Inferior parietal cortex (tissue), 1 donor: Measurements from ENCODE around the gene LIPT2.
"Not testable (repeated sequence)": the region's sequence is repeated elsewhere in the genome, so short reads cannot be mapped to it uniquely, and the experiment has no call there.

Experiments used
- DNase-seq: peaks from one replicate; pipeline ENCODE4 v3.0.0-alpha.2; 2016; ENCODE audit errors: extremely low spot score

LIPT2 gene

GRCh38 chr11:74492974-74493790, at the start of gene LIPT2:
Gene LIPT2 (minus strand): TSS chr11:74493724. CDS start chr11:74493703, 21 bp downstream.
- DNase-seq: peak; percentile 89

- DNase-seq: no peak
These were observed 47.9 kb upstream of the LIPT2 start for GRCh38 chr11:74541466-74541865.

DNA sequence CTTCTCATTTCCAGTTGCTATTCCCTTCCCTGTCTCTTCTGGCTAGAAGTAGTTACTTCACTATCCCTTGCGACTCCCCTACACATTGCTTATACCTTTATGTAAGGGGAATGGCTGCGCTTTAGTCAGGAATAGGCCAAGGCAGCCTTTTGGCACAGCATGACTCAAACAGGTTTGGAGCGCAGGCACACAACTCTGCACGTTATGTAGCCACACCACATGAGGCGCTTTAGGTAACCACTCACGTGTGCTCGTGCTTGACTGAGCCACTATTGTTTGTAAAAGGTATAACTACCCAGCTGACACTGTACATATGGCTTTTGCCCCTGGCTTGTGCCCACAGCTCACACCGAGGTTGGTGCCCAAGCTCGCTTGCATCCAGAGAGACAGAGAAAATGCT, 46.7 kb upstream of the LIPT2 start:
- no peak for DNase-seq

- no peak for DNase-seq
These were observed 45.2 kb upstream of the LIPT2 start for GRCh38 chr11:74538680-74539079.

- no peak for DNase-seq
These were observed 42.0 kb upstream of the LIPT2 start for GRCh38 chr11:74535371-74536160.

- DNase-seq: not testable (repeated sequence)
These were observed 41.4 kb upstream of the LIPT2 start for GRCh38 chr11:74534946-74535275.

GRCh38 chr11:74534216-74534945, 40.9 kb upstream of the LIPT2 start:
- DNase-seq: no peak

- DNase-seq: no peak
These were observed 39.9 kb upstream of the LIPT2 start for GRCh38 chr11:74533421-74533820.

GRCh38 chr11:74532501-74533246, 39.1 kb upstream of the LIPT2 start:
- no peak for DNase-seq

DNA sequence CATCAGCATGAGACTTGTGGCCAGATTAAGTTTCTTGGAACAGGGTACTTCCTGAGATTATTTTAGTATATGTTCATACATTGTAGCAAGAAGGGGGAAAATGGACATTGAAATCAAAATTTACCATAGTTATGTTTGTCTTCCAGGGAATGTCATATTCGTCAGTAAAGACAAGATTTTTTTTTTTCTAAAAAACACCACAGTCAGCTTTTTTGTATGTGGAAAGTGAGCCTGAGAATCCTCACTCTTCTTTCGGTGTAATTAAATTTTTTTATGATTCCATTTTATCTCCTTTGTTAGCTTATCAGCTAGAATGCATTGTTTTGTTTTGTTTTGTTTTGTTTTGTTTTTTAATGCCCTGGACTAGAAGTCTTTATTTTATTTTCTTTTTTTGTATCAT, 31.5 kb upstream of the LIPT2 start:
- DNase-seq: no peak

GRCh38 chr11:74524501-74524900, 31.0 kb upstream of the LIPT2 start:
- DNase-seq: no peak

GRCh38 chr11:74522776-74523175, 29.3 kb upstream of the LIPT2 start:
- DNase-seq: no peak

GRCh38 chr11:74521666-74522252, 28.2 kb upstream of the LIPT2 start:
- no peak for DNase-seq

DNA sequence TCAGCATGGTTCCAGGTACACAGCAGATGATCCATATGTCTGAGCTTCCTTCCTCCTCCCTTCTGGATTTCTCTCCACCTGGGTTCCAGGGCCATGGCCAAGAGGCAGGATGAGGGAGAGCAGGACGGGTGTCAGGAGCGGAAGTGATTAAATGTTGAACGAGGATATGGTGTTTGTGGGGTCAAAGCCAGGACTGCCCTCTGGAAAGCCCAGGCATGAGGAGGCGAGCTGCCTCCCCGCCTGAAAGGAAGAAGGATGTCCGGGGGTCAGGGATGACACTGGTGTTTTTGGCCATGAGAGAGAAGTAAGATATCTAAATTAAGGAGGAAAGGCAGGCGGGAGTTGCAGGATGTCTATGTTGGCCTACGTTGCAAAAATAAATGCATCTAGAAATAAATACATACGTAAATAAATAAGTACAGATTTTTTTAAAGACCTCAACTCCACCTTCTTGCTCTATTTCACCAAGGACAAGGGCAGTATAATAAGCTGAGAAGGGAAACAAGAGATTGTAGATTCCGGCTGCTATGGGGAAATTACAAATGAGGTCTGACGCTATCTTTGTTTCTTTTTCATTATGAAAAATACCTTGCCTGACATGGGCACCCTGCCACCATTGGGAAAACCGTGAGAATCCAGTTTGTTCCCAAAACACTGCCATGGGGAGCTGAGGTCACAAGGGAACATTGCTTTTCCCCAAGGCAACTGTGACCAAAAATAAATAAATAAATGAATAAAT, 27.6 kb upstream of the LIPT2 start:
- DNase-seq: no peak

DNA sequence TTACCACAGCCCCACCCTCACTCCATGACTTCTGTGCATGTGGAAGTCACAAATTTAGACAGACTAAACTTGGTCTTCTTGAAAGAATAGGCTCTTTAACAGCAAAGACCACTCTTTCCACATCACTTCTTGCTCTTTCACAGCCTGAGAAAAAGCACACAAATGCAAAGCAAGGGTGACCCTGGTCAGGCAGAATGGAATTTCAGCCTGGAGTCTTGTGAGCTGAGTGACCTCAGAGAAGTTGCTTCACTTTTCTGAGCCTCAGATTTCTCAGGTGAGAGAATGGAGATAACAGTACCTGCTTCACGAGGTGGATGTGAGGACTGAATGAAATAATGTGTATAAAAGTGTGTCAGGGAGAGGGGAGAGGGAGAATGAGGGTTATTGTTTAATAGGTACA, 26.8 kb upstream of the LIPT2 start:
- no peak for DNase-seq

DNA sequence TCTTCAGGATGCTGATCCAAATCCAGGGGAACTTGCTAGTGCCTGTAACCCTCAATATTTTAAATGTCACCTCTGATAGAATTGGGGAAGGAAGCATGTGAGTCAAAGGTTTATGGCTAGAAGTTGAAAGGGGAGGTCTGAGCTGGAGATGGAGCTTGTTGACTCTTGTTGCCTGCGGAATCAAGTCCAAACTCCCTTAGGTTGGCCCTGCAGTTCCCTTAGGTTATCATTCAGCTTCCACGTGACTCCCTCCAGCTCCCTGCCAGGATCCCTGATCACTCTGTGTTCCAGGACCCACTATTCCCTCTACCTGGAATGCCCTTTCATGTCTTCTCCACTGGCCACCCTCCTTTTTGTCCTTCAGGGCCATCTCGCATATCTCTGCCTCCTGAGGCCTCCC, 26.2 kb upstream of the LIPT2 start:
- DNase-seq: no peak

GRCh38 chr11:74517592-74517991, 24.1 kb upstream of the LIPT2 start:
- not testable (repeated sequence) for DNase-seq

DNA sequence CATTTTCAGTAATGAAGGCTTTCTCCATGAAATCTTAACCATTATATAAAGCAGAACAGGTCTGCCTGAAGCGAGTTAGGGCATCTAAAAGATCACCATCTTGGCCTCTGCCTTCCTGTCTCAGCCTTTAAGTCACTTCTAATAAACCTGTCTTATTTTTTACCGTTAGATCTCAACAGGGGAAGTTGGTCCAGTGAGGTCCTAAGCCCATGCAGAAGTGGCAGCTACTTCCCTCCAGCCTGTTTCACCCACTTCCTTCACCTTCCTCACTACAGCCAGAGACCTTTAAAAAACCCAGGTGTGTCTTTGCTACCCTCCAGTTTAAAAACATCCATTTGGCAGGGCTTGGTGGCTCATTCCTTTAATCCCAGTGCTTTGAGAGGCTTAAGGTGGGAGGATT, 14.1 kb upstream of the LIPT2 start:
- no peak for DNase-seq

- no peak for DNase-seq
These were observed 13.3 kb upstream of the LIPT2 start for GRCh38 chr11:74506823-74507222.

- no peak for DNase-seq
These were observed 12.4 kb upstream of the LIPT2 start for GRCh38 chr11:74505911-74506310.
